Keratinocyte (primary cell): ENCODE data around the gene HERC3. TPM values are rescaled to one million over a fixed set of nuclear protein-coding genes. Genes with fewer than 3 reads are reported as not detected.
A peak's percentile ranks its signal among the peaks of the same experiment; 100 is the strongest.

Source experiments
- DNase-seq: peaks from one replicate; pipeline ENCODE4 v3.0.0-alpha.2; 2011; ENCODE audit warnings: low read depth, missing footprints, low spot score
- FAIRE-seq: peaks from 2 replicates; lab custom pipeline; 2011; peaks lifted over from hg19 to GRCh38; lab: Jason Lieb, UNC
- H2AFZ ChIP-seq: 2 replicates; pipeline ENCODE4 v1.6.0; 2012; ENCODE audit warnings: low read length, control low read depth, inconsistent platforms; ENCODE audit not compliant: control insufficient read depth
- H3K27ac ChIP-seq: 2 replicates; pipeline ENCODE4 v1.5.1; 2011; ENCODE audit warnings: low read length; ENCODE audit not compliant: control insufficient read depth, insufficient read depth
- H3K27me3 ChIP-seq: 3 replicates; pipeline ENCODE4 v1.6.0; 2011; ENCODE audit warnings: low read length; ENCODE audit not compliant: control insufficient read depth, insufficient read depth; ENCODE audit errors: extremely low read depth
- H3K36me3 ChIP-seq, 2 experiments: 2 replicates in 1 of 2; 3 replicates in 1 of 2; pipeline ENCODE4 v1.5.1; 2011; ENCODE audit warnings: low read length in 2 of 2, mild to moderate bottlenecking in 1 of 2; ENCODE audit not compliant: control insufficient read depth in 2 of 2, insufficient read depth in 2 of 2; ENCODE audit errors: extremely low read depth in 1 of 2
- H3K4me1 ChIP-seq: 3 replicates; pipeline ENCODE4 v1.5.1; 2011; ENCODE audit warnings: low read length; ENCODE audit not compliant: control insufficient read depth, insufficient read depth; ENCODE audit errors: extremely low read depth
- H3K4me2 ChIP-seq: 3 replicates; pipeline ENCODE4 v1.6.0; 2011; ENCODE audit warnings: low read depth, low read length; ENCODE audit not compliant: control insufficient read depth, insufficient read depth; ENCODE audit errors: extremely low read depth
- H3K4me3 ChIP-seq, 3 experiments: fragments of 200-600 bp in 1 of 3; sonication (generic) in 1 of 3; 2 replicates in 2 of 3; 3 replicates in 1 of 3; pipeline ENCODE4 v1.5.1; 2011 to 2016; ENCODE audit warnings: low read length in 3 of 3, mild to moderate bottlenecking in 3 of 3, control low read depth in 2 of 3, inconsistent platforms in 1 of 3, low read depth in 1 of 3, mixed read lengths in 1 of 3, mixed run types in 1 of 3, moderate library complexity in 1 of 3; ENCODE audit not compliant: control insufficient read depth in 2 of 3, insufficient read depth in 2 of 3; ENCODE audit errors: extremely low read depth in 1 of 3
- H3K79me2 ChIP-seq: 2 replicates; pipeline ENCODE4 v1.6.0; 2012; ENCODE audit warnings: low read length; ENCODE audit not compliant: control insufficient read depth, insufficient read depth
- H3K9ac ChIP-seq: 3 replicates; pipeline ENCODE4 v1.6.0; 2011; ENCODE audit warnings: low read length; ENCODE audit not compliant: control insufficient read depth, insufficient read depth; ENCODE audit errors: extremely low read depth
- H3K9me1 ChIP-seq: 3 replicates; pipeline ENCODE4 v1.6.0; 2011; ENCODE audit warnings: low read length; ENCODE audit not compliant: control insufficient read depth, insufficient read depth; ENCODE audit errors: extremely low read depth
- H3K9me3 ChIP-seq: 2 replicates; pipeline ENCODE4 v1.5.1; 2012; ENCODE audit warnings: low read depth, low read length; ENCODE audit not compliant: control insufficient read depth
- H4K20me1 ChIP-seq: 3 replicates; pipeline ENCODE4 v1.6.0; 2011; ENCODE audit warnings: low read length; ENCODE audit not compliant: control insufficient read depth, insufficient read depth; ENCODE audit errors: extremely low read depth
- EZH2 ChIP-seq: IDR thresholded peaks from one replicate; pipeline ENCODE4 v1.6.1; 2012; ENCODE audit warnings: inconsistent platforms, mild to moderate bottlenecking, low read length, moderate library complexity
- dilution Hi-C: fragments of 300-500 bp; cut with MboI; formaldehyde crosslinking; loops from one replicate; pipeline ENCODE4 v1.7.0; 2020; ENCODE audit warnings: low sequenced_read_pairs; ENCODE audit not compliant: extremely low pct_ligation_motif_present
- polyA plus RNA-seq, 5 experiments: library from polyadenylated mRNA; depleted of rRNA in 3 of 5; stranded (reverse) in 3 of 5; stranded (forward) in 1 of 5; unstranded in 1 of 5; fragments of >200 nt; gene quantifications; 1 replicate in 1 of 5; 2 replicates in 3 of 5; 3 replicates in 1 of 5; pipeline versions ENCODE4 v1.2.1 to v1.2.3, GENCODE V29; 2011 to 2012; ENCODE audit warnings: missing spikeins in 2 of 5, low read depth in 1 of 5, low replicate concordance in 1 of 5
- TF ChIP-seq, protein P1 (sequence below), 3 experiments: IDR thresholded peaks in 1 of 3; conservative IDR thresholded peaks in 1 of 3; optimal IDR thresholded peaks in 1 of 3; 2 replicates in 2 of 3; 3 replicates in 1 of 3; pipeline versions ENCODE3 to v1.5.1; 2011; ENCODE audit warnings: low read length in 3 of 3, mild to moderate bottlenecking in 3 of 3, moderate library complexity in 2 of 3, control low read depth in 1 of 3, inconsistent platforms in 1 of 3; ENCODE audit not compliant: insufficient read depth in 2 of 3; ENCODE audit errors: extremely low read depth in 1 of 3

Gene HERC3
- polyA plus RNA-seq, 1 donor (not counting 4 experiments of a cell fraction or from before 2014, with no cell fraction given) = 26.3 TPM

DNA sequence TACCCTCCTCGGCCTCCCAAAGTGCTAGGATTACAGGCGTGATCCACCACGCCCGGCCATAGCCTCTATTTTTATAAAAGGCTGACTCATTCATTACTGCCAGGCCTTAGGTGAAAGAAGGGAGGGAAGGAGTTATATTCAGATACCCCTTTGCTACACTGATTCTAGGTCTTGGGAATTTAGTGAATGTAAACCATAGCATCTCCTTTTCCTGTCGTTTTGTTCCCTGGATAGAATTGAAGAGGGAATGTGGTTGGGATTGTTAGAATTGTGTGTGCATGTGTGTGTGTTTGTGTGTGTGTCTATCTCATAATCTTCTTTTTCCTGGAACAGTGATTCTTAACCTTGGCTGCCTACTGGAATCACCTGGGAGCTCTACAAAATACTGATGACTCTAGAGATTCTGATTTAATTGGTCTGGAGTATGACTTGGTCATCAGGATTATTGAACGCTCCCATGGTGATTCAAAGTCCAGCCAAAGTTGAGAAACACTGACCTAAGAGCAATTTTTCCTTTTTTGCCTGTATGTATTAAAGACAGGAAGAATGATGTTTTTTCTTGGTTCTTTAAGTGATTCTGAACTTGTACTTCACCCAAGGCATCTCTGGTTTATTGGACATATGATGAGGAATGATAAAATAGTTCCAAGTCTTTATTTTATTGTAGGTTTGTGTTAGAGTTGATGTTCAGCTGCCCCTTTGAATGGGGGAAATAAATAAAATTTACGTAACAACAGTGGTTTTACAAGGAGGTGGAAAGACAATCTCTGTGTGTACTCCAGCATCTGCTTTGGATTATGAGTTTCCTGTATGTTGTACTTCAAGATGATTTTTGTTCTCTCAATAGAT is 68.4 kb downstream of the HERC3 start:
- peak overlapping the region; percentile 18 for H3K27ac ChIP-seq
- no peak overlapping the region for H2AFZ ChIP-seq
- no peak overlapping the region for H3K9ac ChIP-seq
- H3K9me1 ChIP-seq = peaks cover 1% of the 10 kb centered on the region
- no peak overlapping the region for H3K4me2 ChIP-seq
- H4K20me1 ChIP-seq = no peaks in the 10 kb centered on the region
- dilution Hi-C loops = no loop called here
- no peak overlapping the region for H3K4me3 ChIP-seq
- H3K27me3 ChIP-seq = no peaks in the 10 kb centered on the region
- H3K79me2 ChIP-seq = no peaks in the 10 kb centered on the region
- H3K9me3 ChIP-seq = no peaks in the 10 kb centered on the region
- DNase-seq = no peak
- peaks cover 15% of the 10 kb centered on the region for H3K4me1 ChIP-seq
- H3K36me3 ChIP-seq = peaks cover 5 to 17% of the 10 kb centered on the region in 2 experiments
- no peak for TF ChIP-seq EZH2
- TF ChIP-seq, protein P1, sequence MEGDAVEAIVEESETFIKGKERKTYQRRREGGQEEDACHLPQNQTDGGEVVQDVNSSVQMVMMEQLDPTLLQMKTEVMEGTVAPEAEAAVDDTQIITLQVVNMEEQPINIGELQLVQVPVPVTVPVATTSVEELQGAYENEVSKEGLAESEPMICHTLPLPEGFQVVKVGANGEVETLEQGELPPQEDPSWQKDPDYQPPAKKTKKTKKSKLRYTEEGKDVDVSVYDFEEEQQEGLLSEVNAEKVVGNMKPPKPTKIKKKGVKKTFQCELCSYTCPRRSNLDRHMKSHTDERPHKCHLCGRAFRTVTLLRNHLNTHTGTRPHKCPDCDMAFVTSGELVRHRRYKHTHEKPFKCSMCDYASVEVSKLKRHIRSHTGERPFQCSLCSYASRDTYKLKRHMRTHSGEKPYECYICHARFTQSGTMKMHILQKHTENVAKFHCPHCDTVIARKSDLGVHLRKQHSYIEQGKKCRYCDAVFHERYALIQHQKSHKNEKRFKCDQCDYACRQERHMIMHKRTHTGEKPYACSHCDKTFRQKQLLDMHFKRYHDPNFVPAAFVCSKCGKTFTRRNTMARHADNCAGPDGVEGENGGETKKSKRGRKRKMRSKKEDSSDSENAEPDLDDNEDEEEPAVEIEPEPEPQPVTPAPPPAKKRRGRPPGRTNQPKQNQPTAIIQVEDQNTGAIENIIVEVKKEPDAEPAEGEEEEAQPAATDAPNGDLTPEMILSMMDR (optimal IDR thresholded peaks at IDR 0.05 in 1 of 3, IDR thresholded peaks at IDR 0.05 in 1 of 3, conservative IDR thresholded peaks at IDR 0.05 in 1 of 3; ENCODE audit: extremely low read depth in 1 of 3, insufficient read depth in 2 of 3, low read length in 3 of 3) = no peak
- peak; percentile 9 for FAIRE-seq

DNA sequence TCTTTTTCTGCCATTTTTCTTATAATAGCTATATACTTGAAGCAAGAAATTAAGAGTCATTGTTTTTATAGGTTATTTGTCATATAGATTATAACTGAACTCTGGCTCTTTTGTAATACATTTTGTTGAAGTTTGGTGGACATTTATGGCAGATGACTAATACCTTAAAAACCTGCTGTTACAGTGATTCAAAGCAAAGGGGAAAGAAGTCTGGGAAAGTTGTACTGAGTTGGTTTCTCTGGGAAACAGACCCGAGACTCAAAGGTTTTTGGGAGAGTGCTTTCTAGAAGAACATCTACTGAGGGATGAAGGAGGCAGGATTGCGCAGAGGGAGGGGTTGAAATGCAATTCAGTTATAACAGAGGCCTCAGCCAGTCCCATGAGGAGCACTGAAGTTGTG is 69.5 kb downstream of the HERC3 start:
- Histone ChIP-seq H3K4me2 (no peak overlapping the region), H2AFZ (no peak overlapping the region), H3K4me1 (peaks cover 15% of the 10 kb centered on the region), H3K27ac (no peak overlapping the region), H3K9me3 (no peaks in the 10 kb centered on the region), H3K9me1 (no peaks in the 10 kb centered on the region), H3K79me2 (no peaks in the 10 kb centered on the region), H3K27me3 (no peaks in the 10 kb centered on the region), H3K9ac (no peak overlapping the region), H3K4me3 (no peak overlapping the region), H3K36me3 (peaks cover 2 to 14% of the 10 kb centered on the region in 2 experiments), H4K20me1 (no peaks in the 10 kb centered on the region)
- TF ChIP-seq EZH2 = no peak
- TF ChIP-seq, protein P1 (optimal IDR thresholded peaks at IDR 0.05 in 1 of 3, IDR thresholded peaks at IDR 0.05 in 1 of 3, conservative IDR thresholded peaks at IDR 0.05 in 1 of 3; ENCODE audit: extremely low read depth in 1 of 3, insufficient read depth in 2 of 3, low read length in 3 of 3) = no peak
- no peak for DNase-seq
- no peak for FAIRE-seq
- dilution Hi-C loops = no loop called here
